Stimulated activated CD4-positive, alpha-beta T cell treated with anti-CD3 and anti-CD28 coated beads, Interleukin-12 subunit alpha, Interleukin-12 subunit beta, amount 100 ng/mL, for 24 hours (primary cell): ENCODE data around the gene ITGA3.
A peak's percentile ranks its signal among the peaks of the same experiment; 100 is the strongest.

Experiments
- DNase-seq, 2 experiments: peaks; one replicate each; pipeline ENCODE4 v3.0.0-alpha.2; 2020; ENCODE audit warnings: low read depth in 2 of 2

Gene ITGA3

DNA sequence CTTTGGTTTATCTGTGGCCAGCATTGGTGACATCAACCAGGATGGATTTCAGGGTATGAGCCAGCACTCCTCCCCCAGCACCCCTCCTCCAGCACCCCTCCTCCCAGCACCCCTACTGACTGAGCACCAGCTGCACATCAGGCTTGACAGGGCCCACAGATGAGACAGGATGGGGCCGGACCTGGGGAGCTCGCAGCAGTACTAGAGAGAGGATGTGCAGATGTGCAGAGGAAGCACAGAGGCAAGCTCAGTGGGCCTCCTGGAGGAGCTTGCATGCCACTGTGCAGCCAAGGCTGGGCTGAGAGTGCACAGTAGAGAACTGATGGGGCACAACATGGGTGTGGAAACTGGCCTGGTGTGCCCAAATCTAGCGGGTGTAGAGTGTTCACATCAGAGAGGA, 16.2 kb downstream of the ITGA3 start:
- no peak for DNase-seq

- DNase-seq, result no peak
Measured at GRCh38 chr17:50072925-50073324, 17.0 kb downstream of the ITGA3 start.

DNA sequence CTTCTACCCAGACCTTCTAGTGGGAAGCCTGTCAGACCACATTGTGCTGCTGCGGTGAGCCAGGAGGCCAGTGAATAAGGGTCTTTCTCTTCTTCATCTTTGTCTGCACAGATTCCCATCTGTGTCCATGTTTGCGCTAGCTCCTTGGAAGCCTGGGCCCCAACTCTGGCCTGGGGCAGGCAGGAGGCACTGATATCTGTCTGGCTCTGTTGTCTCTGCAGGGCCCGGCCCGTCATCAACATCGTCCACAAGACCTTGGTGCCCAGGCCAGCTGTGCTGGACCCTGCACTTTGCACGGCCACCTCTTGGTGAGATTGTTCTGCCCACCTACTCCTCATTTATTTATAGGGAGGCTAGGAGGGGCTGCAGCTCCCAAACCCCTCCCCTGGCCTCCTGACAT, 18.3 kb downstream of the ITGA3 start:
- DNase-seq, result no peak

- no peak for DNase-seq
Measured at GRCh38 chr17:50075446-50076032, 19.6 kb downstream of the ITGA3 start.

- DNase-seq, result no peak
Measured at GRCh38 chr17:50076221-50076590, 20.3 kb downstream of the ITGA3 start.

GRCh38 chr17:50076591-50077235, 20.8 kb downstream of the ITGA3 start:
- no peak for DNase-seq

DNA sequence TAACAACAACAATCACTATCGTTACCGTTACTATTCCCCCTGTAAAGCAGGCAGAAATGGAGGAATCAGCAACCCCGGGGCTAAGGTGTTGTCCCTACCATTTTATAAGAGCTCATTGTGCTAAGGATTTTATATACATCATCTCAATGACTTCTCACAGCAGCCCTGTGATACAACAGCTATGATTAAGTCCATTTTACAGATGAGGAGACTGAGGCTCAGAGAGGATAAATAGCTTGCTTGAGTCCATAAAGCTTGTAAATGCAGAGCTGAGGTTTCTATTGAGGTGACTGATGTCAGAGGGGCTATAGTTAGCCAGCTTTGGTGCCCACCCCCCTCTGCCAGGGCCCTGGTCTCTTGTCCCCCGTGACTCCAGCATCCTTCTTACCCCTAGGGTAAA, 22.5 kb downstream of the ITGA3 start:
- no peak for DNase-seq

- peak in 1 of 2 experiments; percentile 19 for DNase-seq
Measured at GRCh38 chr17:50079334-50080095, 23.6 kb downstream of the ITGA3 start.

DNA sequence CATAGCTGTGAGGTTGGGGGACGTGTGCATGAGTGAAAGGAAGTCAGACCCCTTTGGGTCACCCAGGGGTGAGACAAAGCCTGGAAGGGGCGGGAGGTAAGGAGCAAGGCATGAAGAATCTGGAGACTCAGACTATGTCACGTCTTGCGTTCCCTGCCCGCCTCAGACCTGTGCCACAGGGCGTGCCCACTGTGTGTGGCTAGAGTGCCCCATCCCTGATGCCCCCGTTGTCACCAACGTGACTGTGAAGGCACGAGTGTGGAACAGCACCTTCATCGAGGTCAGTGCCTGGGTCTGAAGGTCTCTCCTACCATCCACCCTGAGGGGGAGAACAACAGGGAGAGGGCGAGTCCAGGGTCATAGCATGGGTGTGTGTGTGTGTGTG, 24.2 kb downstream of the ITGA3 start:
- no peak for DNase-seq

DNA sequence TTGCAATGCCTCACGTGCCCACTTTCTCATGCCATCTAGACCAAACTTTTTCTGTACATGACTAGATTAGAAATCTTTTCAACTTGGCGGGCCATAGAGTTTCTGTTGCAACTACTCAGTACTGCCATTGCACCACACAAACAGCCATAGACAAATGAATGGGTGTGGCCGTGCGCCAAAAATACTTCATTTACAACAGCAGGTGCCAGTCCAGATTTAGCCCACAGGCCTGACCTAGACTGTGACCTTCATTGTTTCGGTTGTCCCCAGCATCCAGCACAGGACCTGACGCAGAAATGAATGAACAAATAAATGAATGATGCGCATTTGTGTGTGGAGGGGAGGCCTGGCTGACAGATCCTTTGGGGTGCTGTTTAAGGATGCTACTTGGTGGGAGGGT, 24.9 kb downstream of the ITGA3 start:
- DNase-seq, result no peak

GRCh38 chr17:50081757-50082156, 25.8 kb downstream of the ITGA3 start:
- DNase-seq, result no peak

GRCh38 chr17:50087246-50087911, 31.5 kb downstream of the ITGA3 start:
- DNase-seq, result peak; percentile 44 to 70

- no peak for DNase-seq
Measured at GRCh38 chr17:50087912-50088405, 32.0 kb downstream of the ITGA3 start.

- no peak for DNase-seq
Measured at GRCh38 chr17:50088952-50089825, 33.3 kb downstream of the ITGA3 start.

DNA sequence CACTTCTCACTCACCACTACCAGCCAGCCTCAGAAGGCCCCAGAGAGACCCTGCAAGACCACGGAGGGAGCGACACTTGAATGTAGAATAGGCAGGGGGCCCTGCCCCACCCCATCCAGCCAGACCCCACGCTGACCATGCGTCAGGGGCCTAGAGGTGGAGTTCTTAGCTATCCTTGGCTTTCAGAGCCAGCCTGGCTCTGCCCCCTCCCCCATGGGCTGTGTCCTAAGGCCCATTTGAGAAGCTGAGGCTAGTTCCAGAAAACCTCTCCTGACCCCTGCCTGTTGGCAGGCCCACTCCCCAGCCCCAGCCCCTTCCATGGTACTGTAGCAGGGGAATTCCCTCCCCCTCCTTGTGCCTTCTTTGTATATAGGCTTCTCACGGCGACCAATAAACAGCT, 34.2 kb downstream of the ITGA3 start:
- no peak for DNase-seq

DNA sequence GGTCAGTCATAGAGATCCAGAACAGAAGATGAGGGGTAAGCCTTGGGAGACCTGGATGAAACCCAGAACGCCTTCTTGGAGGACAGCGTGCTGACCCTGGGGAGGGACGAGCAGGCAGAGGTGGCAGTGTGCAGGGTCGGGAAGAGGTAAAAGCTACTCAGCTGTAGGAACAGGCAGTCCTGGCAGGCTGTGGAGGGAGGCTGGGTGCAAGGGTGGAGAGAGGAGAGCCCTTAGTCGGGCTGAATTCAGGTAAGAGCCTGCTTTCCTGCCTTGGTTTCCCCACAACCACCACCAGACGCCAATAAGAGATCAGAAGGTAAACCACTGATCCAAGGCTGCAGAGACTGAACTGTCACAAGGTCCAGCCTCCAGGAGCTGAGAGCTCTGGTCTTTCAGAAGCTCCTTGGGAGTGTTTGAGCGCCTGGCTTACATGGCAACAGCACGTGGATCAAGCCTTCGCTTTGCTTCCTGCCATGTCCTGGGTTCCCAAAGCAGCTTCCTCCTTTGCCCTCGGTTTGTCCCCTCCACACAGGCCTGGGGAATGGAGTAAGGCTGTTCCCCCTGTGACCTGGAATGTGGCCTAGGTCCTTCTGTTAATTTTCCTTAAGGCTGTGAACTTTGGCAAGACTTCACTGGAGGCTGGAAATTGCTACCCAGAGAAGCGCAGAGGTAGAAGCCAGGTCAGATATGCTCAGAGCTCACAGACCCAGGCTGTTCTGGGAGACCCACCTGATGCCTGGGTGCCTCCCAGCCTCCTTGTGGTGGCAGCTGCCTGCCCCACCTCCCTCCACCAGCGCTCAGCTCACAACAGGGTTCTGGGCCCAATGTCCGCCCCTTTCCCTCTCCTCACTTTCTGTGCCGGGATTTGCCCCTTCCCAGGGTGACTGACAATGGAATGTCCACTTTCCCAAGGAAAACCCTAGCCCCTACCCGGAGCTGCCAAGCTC, 35.3 kb downstream of the ITGA3 start:
- no peak for DNase-seq

- no peak for DNase-seq
Measured at GRCh38 chr17:50091918-50092285, 36.0 kb downstream of the ITGA3 start.

GRCh38 chr17:50093246-50093645, 37.3 kb downstream of the ITGA3 start:
- no peak for DNase-seq

DNA sequence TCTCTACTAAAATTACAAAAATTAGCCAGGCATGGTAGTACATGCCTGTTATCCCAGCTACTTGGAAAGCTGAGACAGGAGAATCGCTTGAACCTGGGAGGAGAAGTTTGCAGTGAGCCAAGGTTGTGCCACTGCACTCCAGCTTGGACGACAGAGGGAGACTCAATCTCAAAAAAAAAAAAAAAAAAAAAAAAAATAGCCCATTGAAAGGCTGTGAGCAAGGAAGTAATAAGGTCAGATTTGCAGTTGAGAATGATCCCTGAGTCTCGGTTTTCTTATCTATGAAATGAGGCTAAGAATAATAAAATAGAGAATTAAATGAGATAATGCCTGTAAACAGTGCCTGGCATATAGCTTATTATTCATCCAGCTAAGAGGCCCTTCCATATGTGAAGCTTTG, 37.9 kb downstream of the ITGA3 start:
- no peak for DNase-seq

DNA sequence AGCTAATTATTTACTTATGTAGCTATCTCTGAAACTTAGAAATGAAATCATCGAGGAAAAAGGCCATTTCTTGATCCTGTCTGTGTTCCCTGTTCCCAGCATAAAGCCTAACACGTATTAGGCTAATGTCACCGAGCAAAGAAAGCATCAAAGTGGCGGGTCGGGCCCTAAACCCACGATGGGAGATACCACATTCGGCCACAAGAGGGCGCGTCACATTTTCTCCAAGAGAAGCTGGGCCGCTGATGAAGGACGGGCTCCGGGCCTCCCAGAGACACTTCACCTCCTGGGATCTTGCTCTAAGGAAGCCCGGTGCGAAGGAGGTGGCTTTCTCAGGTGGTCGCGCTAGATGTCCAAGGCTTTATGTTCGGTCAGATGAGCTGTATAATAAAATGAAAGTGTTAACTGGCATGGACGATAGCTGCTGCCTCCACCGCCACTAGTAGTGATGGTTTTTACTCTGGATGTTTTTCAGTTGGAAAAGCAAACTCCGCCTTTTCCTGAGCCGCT, 38.4 kb downstream of the ITGA3 start:
- peak; percentile 74 to 95 for DNase-seq
